Right lobe of liver (tissue), 6 donors: ENCODE measurements around the gene SLC18B1. TPM values are rescaled to one million over a fixed set of nuclear protein-coding genes. Genes with fewer than 3 reads are reported as not detected.

Experiments
- ATAC-seq, 4 donors: fragments of 200-7000 bp; cut with Tn5 transposase; one replicate each; pipeline ENCODE4 v1.9.1; 2020; ENCODE audit warnings: mild to moderate bottlenecking in 4 of 4, moderate library complexity in 4 of 4
- DNase-seq, 3 donors: peaks; one replicate each; pipeline ENCODE4 v3.0.0-alpha.2; 2020
- H3K27ac ChIP-seq, 3 donors: fragments of 200-600 bp; one replicate each; pipeline ENCODE4 v1.8.0; 2022
- H3K27me3 ChIP-seq, 2 donors: fragments of 200-600 bp; one replicate each; pipeline ENCODE4 v1.8.0; 2022
- H3K36me3 ChIP-seq, 4 donors: fragments of 200-600 bp; sonication (generic) in 1 of 4; one replicate each; pipeline versions ENCODE4 v1.5.1 to v1.8.0; 2017 to 2022; ENCODE audit warnings: control low read depth in 1 of 4
- H3K4me1 ChIP-seq, 4 donors: fragments of 200-600 bp; sonication (generic) in 1 of 4; one replicate each; pipeline versions ENCODE4 v1.5.1 to v1.8.0; 2017 to 2022; ENCODE audit warnings: control low read depth in 1 of 4
- H3K4me3 ChIP-seq, 3 donors: fragments of 200-600 bp; one replicate each; pipeline ENCODE4 v1.8.0; 2022
- H3K9me3 ChIP-seq, 4 donors: fragments of 200-600 bp; sonication (generic) in 1 of 4; one replicate each; pipeline versions ENCODE4 v1.5.1 to v1.8.0; 2017 to 2022; ENCODE audit warnings: control low read depth in 1 of 4
- CTCF ChIP-seq, 4 donors: fragments of 200-600 bp in 3 of 4; fragments of 450-650 bp in 1 of 4; IDR thresholded peaks; one replicate each; pipeline versions ENCODE4 v1.5.1 to v1.8.0; 2016 to 2022; ENCODE audit warnings: antibody characterized with exemption in 4 of 4, mild to moderate bottlenecking in 2 of 4
- POLR2A ChIP-seq: fragments of 450-650 bp; IDR thresholded peaks from one replicate; pipeline ENCODE4 v1.6.1; 2017; ENCODE audit warnings: antibody characterized with exemption, mild to moderate bottlenecking
- WGBS: methylation state at CpG from one replicate; pipeline ENCODE4 v1.1.6; 2018; ENCODE audit warnings: low coverage, low lambda C conversion rate; ENCODE audit not compliant: insufficient coverage; ENCODE audit errors: missing lambda C conversion rate; 5-methylcytosine and 5-hydroxymethylcytosine counted together
- intact Hi-C, 2 donors: fragments of 100-400 bp; cut with DNase I; formaldehyde crosslinking; loops; one replicate each; pipeline versions ENCODE4 v1.11.2 to v1.14.1; 2022
- total RNA-seq, 6 experiments: library from RNA; depleted of rRNA in 2 of 6; stranded (reverse); fragments of >200 nt in 2 of 6; fragmentation: NEBNext Ultra II Directional in 3 of 6; extraction: Animal tissue kit (Norgen Biotek cat#: 25700) in 3 of 6; gene quantifications; one replicate each; pipeline versions ENCODE4 v1.1.0 to v1.2.4, GENCODE V29; 2016 to 2023
- donor health status: DM: no; HTN: yes; CAD: no.
- donor health status: DM: no; HTN: no; CAD: no.
- donor health status: DM: no; HTN: no; CAD: no.
- donor health status: DM: no; HTN: yes; CAD: no.
- donor health status: DM: no; HTN: yes; CAD: no.

The SLC18B1 gene
- total RNA-seq, 6 experiments from 2014 or later = 2.9 to 6.1 (median 4.2) TPM

GRCh38 chr6:132733814-132734213, 64.6 kb downstream of the SLC18B1 start:
- peak overlapping the region; percentile 21 to 51 (median 49) for H3K4me3 ChIP-seq
- peak overlapping the region; percentile 74 to 93 (median 89) for H3K27ac ChIP-seq
- ATAC-seq = peak; percentile 30 to 79 (median 40)
- H3K4me1 ChIP-seq = peaks cover 0 to 45% (median 11%) of the 10 kb centered on the region in 4 donors
- no peak for DNase-seq
- intact Hi-C loops = no loop called here
- H3K9me3 ChIP-seq = no peaks in the 10 kb centered on the region
- no peaks in the 10 kb centered on the region for H3K36me3 ChIP-seq
- WGBS = 33% methylated on average over 1 of the region's 1 CpG
- H3K27me3 ChIP-seq = no peaks in the 10 kb centered on the region
- TF ChIP-seq CTCF (IDR thresholded peaks at IDR 0.05) = no peak
- no peak for TF ChIP-seq POLR2A

GRCh38 chr6:132733283-132733682, 65.2 kb downstream of the SLC18B1 start:
- Histone ChIP-seq H3K27ac (peak overlapping the region; percentile 74 to 93 (median 89)), H3K9me3 (no peaks in the 10 kb centered on the region), H3K4me1 (peaks cover 0 to 46% (median 11%) of the 10 kb centered on the region in 4 donors), H3K27me3 (no peaks in the 10 kb centered on the region), H3K4me3 (peak overlapping the region; percentile 21 to 51 (median 49)), H3K36me3 (no peaks in the 10 kb centered on the region)
- TF ChIP-seq POLR2A (peak; percentile 28), CTCF (IDR thresholded peaks at IDR 0.05) (no peak)
- DNase-seq (no peak), ATAC-seq (no peak)
- intact Hi-C loops = no loop called here
- 33% methylated on average over 2 of the region's 2 CpGs for WGBS

GRCh38 chr6:132731086-132731485, 67.4 kb downstream of the SLC18B1 start:
- peaks cover 0 to 38% (median 7%) of the 10 kb centered on the region in 4 donors for H3K4me1 ChIP-seq
- peak in 2 of 4 donors; percentile 9 to 19 for ATAC-seq
- peak overlapping the region; percentile 74 to 93 (median 89) for H3K27ac ChIP-seq
- 79% methylated on average over 2 of the region's 2 CpGs for WGBS
- H3K27me3 ChIP-seq = no peaks in the 10 kb centered on the region
- H3K9me3 ChIP-seq = no peaks in the 10 kb centered on the region
- intact Hi-C loops = no loop called here
- DNase-seq = no peak
- peaks cover 0 to 6% (median 3%) of the 10 kb centered on the region in 4 donors for H3K36me3 ChIP-seq
- TF ChIP-seq CTCF (IDR thresholded peaks at IDR 0.05) (no peak), POLR2A (no peak)
- H3K4me3 ChIP-seq = peak overlapping the region in 2 of 3 donors; percentile 6 to 21

- H3K4me3 ChIP-seq = peak overlapping the region in 1 of 3 donors; percentile 6
- peak overlapping the region; percentile 74 to 93 (median 89) for H3K27ac ChIP-seq
- peak; percentile 54 to 78 (median 66) for ATAC-seq
- no peak for DNase-seq
- TF ChIP-seq CTCF (IDR thresholded peaks at IDR 0.05) (no peak), POLR2A (peak; percentile 77)
- WGBS = 18% methylated on average over 3 of the region's 3 CpGs
- intact Hi-C loops = no loop called here
- no peaks in the 10 kb centered on the region for H3K9me3 ChIP-seq
- peaks cover 0 to 33% (median 5%) of the 10 kb centered on the region in 4 donors for H3K4me1 ChIP-seq
- H3K36me3 ChIP-seq = peaks cover 0 to 12% (median 3%) of the 10 kb centered on the region in 4 donors
- no peaks in the 10 kb centered on the region for H3K27me3 ChIP-seq
These were observed 67.9 kb downstream of the SLC18B1 start for GRCh38 chr6:132730560-132730959.
